ENCODE data around the gene PKIG. TPM values are rescaled to one million over a fixed set of nuclear protein-coding genes. Genes with fewer than 3 reads are reported as not detected.

The PKIG gene
- total RNA-seq, 4 donors from 2014 or later: 21.5 to 42.6 (median 28.2) TPM

DNA sequence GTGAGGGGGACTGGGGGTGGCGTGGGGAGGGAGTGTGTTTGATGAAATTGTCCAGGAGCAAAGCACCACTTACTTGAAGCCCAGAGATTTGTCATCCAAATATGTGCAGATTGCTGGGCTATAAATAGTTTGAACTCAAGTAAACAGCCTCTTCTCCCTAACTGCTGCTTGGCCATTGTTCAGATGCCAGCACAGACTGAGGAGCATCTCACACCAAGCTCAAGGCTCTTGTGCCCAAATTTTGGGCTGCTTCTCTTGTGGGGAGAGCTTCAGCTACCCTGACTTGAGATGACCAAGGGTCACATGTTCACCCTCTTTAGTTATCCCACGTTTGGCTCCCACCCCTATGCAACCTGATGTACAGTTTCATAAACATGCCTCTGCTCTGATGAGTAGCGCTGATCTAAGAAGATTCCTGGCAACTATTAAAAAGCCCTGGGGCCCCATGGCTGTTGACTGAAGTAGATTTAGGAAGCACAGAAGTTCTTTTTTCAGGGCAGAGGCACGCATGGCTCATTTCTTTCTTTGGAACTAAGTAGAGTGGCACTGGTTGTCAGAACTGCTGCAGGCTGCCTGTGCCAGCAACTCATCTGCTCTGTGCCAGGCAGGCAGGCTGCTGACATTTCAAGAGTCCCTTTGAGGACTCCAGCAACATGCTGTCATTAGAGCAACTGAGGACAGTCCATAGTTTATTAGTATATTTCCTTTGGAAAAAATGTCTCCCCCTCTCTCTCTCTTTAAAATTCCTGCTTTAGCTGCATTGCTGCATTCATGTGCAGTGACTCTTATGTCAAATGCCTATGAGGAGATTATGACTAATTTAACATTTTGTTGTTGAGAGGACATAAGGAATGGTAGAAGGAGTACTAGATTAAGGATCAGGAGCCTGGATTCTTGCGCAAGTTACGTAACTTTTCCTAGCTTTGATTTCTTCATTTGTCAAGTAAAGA lies 9.6 kb upstream of the PKIG start:
- DNase-seq (ENCODE audit: low spot score in 2 of 2): peak; percentile 82 to 87
- WGBS, 2 donors: 14 to 19% methylated on average over 6 of the region's 6 CpGs
- intact Hi-C loops (cut with DNase I; ENCODE audit: low total_unique reads): no loop called here
- TF ChIP-seq CTCF (IDR thresholded peaks at IDR 0.05): no peak
- no peak for TF ChIP-seq POLR2A (IDR thresholded peaks at IDR 0.05)
- H3K4me3 ChIP-seq (ENCODE audit: low read depth, poor library complexity, severe bottlenecking): no peak overlapping the region

DNA sequence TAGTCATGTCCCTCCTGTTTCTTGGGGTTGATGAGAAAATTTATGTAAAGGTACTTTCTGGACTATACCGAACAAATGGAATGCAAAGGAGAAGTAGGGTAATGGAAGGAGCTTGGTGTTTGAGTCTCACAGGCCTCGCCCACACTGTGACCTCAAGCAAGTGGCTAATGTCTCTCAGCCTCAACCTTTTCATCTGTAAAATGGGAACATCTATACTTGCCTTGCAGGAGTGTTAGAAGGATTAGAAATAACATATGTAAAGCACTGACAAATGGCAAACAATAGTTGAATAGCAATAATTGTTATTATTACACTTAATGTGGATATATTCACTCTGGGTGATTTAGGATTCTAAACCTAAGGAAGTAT lies 8.9 kb upstream of the PKIG start:
- intact Hi-C loops (cut with DNase I; ENCODE audit: low total_unique reads): no loop called here
- 57 to 71% methylated on average over 2 of the region's 2 CpGs for WGBS, 2 donors
- no peak overlapping the region for H3K4me3 ChIP-seq (ENCODE audit: low read depth, poor library complexity, severe bottlenecking)
- DNase-seq (ENCODE audit: low spot score in 2 of 2): no peak
- TF ChIP-seq CTCF (IDR thresholded peaks at IDR 0.05) (no peak), POLR2A (IDR thresholded peaks at IDR 0.05) (no peak)

DNA sequence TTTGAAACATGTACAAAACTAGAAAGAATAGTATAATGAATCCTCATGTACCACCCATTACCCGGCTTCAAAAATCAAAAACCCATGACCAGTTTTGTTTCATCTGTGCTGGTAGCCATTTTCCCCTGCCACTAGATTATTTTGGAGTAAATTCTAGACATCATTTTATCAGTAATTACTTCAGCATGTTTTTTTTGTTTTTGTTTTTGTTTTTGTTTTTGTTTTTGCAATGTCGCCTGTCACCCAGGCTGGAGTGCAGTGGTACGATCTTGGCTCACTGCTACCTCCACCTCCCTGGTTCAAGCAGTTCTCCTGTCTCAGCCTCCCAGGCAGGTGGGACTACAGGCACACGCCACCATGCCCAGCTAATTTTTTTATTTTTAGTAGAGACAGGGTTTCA lies 8.0 kb upstream of the PKIG start:
- intact Hi-C loops (cut with DNase I; ENCODE audit: low total_unique reads): no loop called here
- H3K4me3 ChIP-seq (ENCODE audit: low read depth, poor library complexity, severe bottlenecking): no peak overlapping the region
- TF ChIP-seq CTCF (IDR thresholded peaks at IDR 0.05) (no peak), POLR2A (IDR thresholded peaks at IDR 0.05) (no peak)
- no peak for DNase-seq (ENCODE audit: low spot score in 2 of 2)
- WGBS, 2 donors: 94 to 98% methylated on average over 4 of the region's 4 CpGs

- DNase-seq (ENCODE audit: low spot score in 2 of 2): no peak
- intact Hi-C loops (cut with DNase I; ENCODE audit: low total_unique reads): no loop called here
- TF ChIP-seq POLR2A (IDR thresholded peaks at IDR 0.05) (no peak), CTCF (IDR thresholded peaks at IDR 0.05) (no peak)
- H3K4me3 ChIP-seq (ENCODE audit: low read depth, poor library complexity, severe bottlenecking): no peak overlapping the region
- WGBS, 2 donors: 54 to 62% methylated on average over 3 of the region's 3 CpGs
Observed at GRCh38 chr20:44576297-44576696, 6.1 kb upstream of the PKIG start.

GRCh38 chr20:44579313-44580081 lies 2.9 kb upstream of the PKIG start:
- no peak for DNase-seq (ENCODE audit: low spot score in 2 of 2)
- TF ChIP-seq CTCF (IDR thresholded peaks at IDR 0.05) (no peak), POLR2A (IDR thresholded peaks at IDR 0.05) (no peak)
- 73 to 75% methylated on average over 8 of the region's 8 CpGs for WGBS, 2 donors
- intact Hi-C loops (cut with DNase I; ENCODE audit: low total_unique reads): no loop called here
- H3K4me3 ChIP-seq (ENCODE audit: low read depth, poor library complexity, severe bottlenecking): no peak overlapping the region
